ENCODE measurements around the gene FANCB.

Gene FANCB

DNA sequence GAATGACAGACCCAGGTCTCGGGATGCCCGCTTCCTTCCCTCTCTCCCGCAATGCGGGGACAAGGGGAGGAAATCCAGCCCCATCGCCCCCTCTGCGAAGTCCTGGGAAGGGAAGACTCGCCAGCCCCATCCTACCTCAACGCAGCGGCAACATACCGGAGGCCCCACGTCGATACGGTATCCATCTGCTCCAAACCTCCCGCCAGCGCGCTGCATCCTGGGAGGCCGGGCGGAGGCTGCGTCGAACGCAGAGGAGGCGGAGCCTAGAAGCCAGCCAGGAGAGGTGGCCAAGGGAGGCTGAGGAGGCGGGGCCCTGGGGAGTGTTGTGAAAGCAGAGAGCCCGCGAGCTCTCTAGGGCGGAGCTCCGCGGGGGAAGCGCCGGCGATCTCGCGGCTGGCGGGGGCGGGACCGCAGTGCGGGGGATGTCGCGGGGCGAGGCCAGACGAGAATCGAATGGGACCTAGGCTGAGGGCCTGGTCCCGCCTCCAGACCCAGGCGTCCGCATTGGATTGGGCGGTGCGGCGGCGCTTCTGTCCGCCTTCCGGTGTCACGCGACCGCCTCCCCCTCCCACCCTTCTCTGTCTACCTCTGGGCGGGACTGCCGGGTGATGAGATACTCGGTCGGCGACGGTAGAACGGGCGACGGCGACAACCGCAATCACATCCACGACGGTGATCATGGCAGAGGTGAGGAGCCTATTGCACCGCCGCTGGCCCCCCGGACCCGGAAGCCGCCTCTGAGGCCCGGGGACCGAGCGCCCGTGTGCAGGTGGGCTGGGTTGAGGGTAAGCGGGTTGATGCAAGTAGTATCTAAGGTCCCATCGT is at the start of gene FANCB, which contains the start of gene MOSPD2:
TSS of gene FANCB (minus strand) at position 219 of the 825 bp plus-strand sequence. CDS start 7,559 bp downstream, outside the sequence.
TSS of gene MOSPD2 (plus strand) at position 571 of the 825 bp plus-strand sequence. CDS start at position 679, 108 bp downstream.
- Mint-ChIP-seq H3K9me3 (no peaks in the 10 kb centered on the region), H3K27ac (peak within 1 kb of the TSS; percentile 91), H3K4me1 (ENCODE audit: low read depth) (peaks cover 17% of the 10 kb centered on the region), H3K36me3 (ENCODE audit: low read depth) (peaks cover 29% of the 10 kb centered on the region), H3K4me3 (peak within 1 kb of the TSS; percentile 83), H3K27me3 (peaks cover 5% of the 10 kb centered on the region)
- peak; percentile 93 for DNase-seq

- Mint-ChIP-seq H3K9me3 (no peaks in the 10 kb centered on the region), H3K4me3 (no peak overlapping the region), H3K27me3 (peaks cover 10% of the 10 kb centered on the region), H3K27ac (no peak overlapping the region), H3K36me3 (ENCODE audit: low read depth) (peaks cover 27% of the 10 kb centered on the region), H3K4me1 (ENCODE audit: low read depth) (no peaks in the 10 kb centered on the region)
- DNase-seq: no peak
Measured at GRCh38 chrX:14922437-14922836, 49.6 kb upstream of the FANCB start.

GRCh38 chrX:14920196-14920595 is 47.3 kb upstream of the FANCB start:
- Mint-ChIP-seq H3K27me3 (peaks cover 15% of the 10 kb centered on the region), H3K36me3 (ENCODE audit: low read depth) (peaks cover 46% of the 10 kb centered on the region), H3K9me3 (no peaks in the 10 kb centered on the region), H3K4me3 (no peak overlapping the region), H3K27ac (no peak overlapping the region), H3K4me1 (ENCODE audit: low read depth) (no peaks in the 10 kb centered on the region)
- no peak for DNase-seq

DNA sequence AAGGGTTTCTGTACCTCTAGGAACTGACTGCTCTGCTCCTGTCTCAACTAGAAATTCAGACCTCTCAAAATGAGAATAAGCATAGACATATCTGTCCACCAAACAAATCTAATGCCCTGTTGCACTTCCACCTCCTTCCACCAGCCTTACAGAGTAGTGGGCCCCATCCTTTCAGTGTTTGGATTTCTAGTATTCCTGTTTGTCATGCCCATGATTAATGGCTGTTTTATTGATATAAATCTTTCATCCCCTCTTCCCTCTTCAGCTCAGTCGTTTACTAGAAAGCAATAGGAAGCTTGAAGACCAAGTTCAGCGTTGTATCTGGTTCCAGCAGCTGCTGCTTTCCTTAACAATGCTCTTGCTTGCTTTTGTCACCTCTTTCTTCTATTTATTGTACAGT is 46.5 kb upstream of the FANCB start:
- H3K4me1 Mint-ChIP-seq (ENCODE audit: low read depth): no peaks in the 10 kb centered on the region
- no peak for DNase-seq
- no peaks in the 10 kb centered on the region for H3K9me3 Mint-ChIP-seq
- H3K27ac Mint-ChIP-seq: no peak overlapping the region
- H3K27me3 Mint-ChIP-seq: peaks cover 15% of the 10 kb centered on the region
- H3K36me3 Mint-ChIP-seq (ENCODE audit: low read depth): peaks cover 49% of the 10 kb centered on the region
- H3K4me3 Mint-ChIP-seq: no peak overlapping the region

- Mint-ChIP-seq H3K27me3 (peaks cover 16% of the 10 kb centered on the region), H3K4me1 (ENCODE audit: low read depth) (no peaks in the 10 kb centered on the region), H3K4me3 (no peak overlapping the region), H3K27ac (no peak overlapping the region), H3K9me3 (no peaks in the 10 kb centered on the region), H3K36me3 (ENCODE audit: low read depth) (peaks cover 64% of the 10 kb centered on the region)
- DNase-seq: no peak
Measured at GRCh38 chrX:14916017-14916674, 43.3 kb upstream of the FANCB start.

- Mint-ChIP-seq H3K4me3 (no peak overlapping the region), H3K4me1 (ENCODE audit: low read depth) (no peaks in the 10 kb centered on the region), H3K27me3 (peaks cover 11% of the 10 kb centered on the region), H3K27ac (no peak overlapping the region), H3K9me3 (no peaks in the 10 kb centered on the region), H3K36me3 (ENCODE audit: low read depth) (peaks cover 67% of the 10 kb centered on the region)
- no peak for DNase-seq
Measured at GRCh38 chrX:14915596-14915995, 42.7 kb upstream of the FANCB start.

DNA sequence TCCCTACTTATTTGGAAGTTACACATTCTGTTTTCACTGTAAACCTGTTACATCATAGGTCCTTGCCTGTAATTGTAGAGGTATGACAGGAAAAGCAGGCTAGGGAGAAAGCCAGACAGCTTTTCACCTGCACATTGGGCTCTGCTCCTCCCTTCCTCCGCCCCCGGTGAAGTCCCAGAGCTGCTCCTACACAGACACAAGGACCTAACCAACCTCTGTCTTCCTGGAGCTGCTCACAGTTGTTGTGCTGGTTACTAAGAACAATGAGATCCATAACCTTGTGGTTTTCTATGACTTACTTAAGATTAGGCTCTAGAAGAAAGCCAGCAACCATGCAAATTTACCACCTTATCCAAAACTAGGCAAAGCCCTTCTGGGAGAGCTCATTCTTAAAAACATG is 40.4 kb upstream of the FANCB start:
- H3K4me3 Mint-ChIP-seq: no peak overlapping the region
- DNase-seq: no peak
- H3K9me3 Mint-ChIP-seq: no peaks in the 10 kb centered on the region
- H3K36me3 Mint-ChIP-seq (ENCODE audit: low read depth): peaks cover 65% of the 10 kb centered on the region
- H3K27me3 Mint-ChIP-seq: peaks cover 11% of the 10 kb centered on the region
- H3K4me1 Mint-ChIP-seq (ENCODE audit: low read depth): peaks cover 1% of the 10 kb centered on the region
- no peak overlapping the region for H3K27ac Mint-ChIP-seq

DNA sequence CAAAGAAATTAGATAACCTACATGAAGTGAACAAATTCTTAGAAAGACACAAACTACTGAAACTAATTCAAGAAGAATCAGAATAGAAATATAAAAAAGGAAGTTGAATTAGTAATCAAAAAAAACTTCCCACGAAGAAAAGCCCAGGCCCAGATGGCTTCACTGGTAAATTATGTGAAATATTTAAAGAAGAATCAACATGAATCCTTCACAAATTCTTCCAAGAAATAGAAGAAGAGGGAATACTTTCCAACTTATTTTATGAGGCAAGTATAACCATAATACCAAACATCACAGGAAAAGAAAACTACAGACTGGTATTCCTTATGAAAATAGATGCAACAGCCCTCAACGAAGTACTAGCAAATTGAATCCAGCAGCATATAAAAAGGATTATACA is 31.0 kb upstream of the FANCB start:
- peaks cover 8% of the 10 kb centered on the region for H3K4me1 Mint-ChIP-seq (ENCODE audit: low read depth)

DNA sequence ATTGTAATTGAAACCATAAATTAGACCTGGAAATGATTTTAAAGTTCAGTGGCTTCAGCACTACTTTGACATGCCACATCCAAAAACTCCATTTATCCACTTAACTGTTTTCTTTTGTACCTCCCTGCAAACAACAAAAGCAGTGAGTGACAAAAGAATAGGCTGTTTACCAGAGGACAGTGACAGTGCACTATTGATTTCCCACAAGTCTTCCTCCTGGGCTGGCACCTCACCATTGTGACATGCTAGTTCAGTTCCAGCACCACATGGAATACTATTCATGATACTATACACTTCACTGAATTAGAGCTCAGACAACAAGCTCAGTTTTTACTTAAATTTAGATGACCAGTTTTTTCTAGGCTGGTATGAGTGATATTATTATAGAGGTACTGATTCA is 29.7 kb upstream of the FANCB start:
- no peak overlapping the region for H3K27ac Mint-ChIP-seq
- peaks cover 11% of the 10 kb centered on the region for H3K27me3 Mint-ChIP-seq
- no peak for DNase-seq
- H3K36me3 Mint-ChIP-seq (ENCODE audit: low read depth): peaks cover 46% of the 10 kb centered on the region
- H3K4me1 Mint-ChIP-seq (ENCODE audit: low read depth): peaks cover 7% of the 10 kb centered on the region
- peaks cover 12% of the 10 kb centered on the region for H3K9me3 Mint-ChIP-seq
- no peak overlapping the region for H3K4me3 Mint-ChIP-seq

More for the DNA sequence above, 31.0 kb upstream of the FANCB start:
- no peak overlapping the region for H3K27ac Mint-ChIP-seq
- H3K36me3 Mint-ChIP-seq (ENCODE audit: low read depth): peaks cover 48% of the 10 kb centered on the region
- peaks cover 12% of the 10 kb centered on the region for H3K9me3 Mint-ChIP-seq
- DNase-seq: no peak
- peaks cover 11% of the 10 kb centered on the region for H3K27me3 Mint-ChIP-seq
- H3K4me3 Mint-ChIP-seq: no peak overlapping the region

- H3K27me3 Mint-ChIP-seq: peaks cover 10% of the 10 kb centered on the region
- H3K9me3 Mint-ChIP-seq: peaks cover 8% of the 10 kb centered on the region
- H3K27ac Mint-ChIP-seq: peak overlapping the region; percentile 80
- H3K36me3 Mint-ChIP-seq (ENCODE audit: low read depth): peaks cover 58% of the 10 kb centered on the region
- H3K4me1 Mint-ChIP-seq (ENCODE audit: low read depth): peaks cover 7% of the 10 kb centered on the region
- H3K4me3 Mint-ChIP-seq: no peak overlapping the region
- no peak for DNase-seq
Measured at GRCh38 chrX:14899607-14900006, 26.7 kb upstream of the FANCB start.

- Mint-ChIP-seq H3K4me3 (no peak overlapping the region), H3K27ac (no peak overlapping the region), H3K9me3 (no peaks in the 10 kb centered on the region), H3K4me1 (ENCODE audit: low read depth) (peaks cover 7% of the 10 kb centered on the region), H3K27me3 (peaks cover 10% of the 10 kb centered on the region), H3K36me3 (ENCODE audit: low read depth) (peaks cover 45% of the 10 kb centered on the region)
- no peak for DNase-seq
Measured at GRCh38 chrX:14897042-14897441, 24.2 kb upstream of the FANCB start.

DNA sequence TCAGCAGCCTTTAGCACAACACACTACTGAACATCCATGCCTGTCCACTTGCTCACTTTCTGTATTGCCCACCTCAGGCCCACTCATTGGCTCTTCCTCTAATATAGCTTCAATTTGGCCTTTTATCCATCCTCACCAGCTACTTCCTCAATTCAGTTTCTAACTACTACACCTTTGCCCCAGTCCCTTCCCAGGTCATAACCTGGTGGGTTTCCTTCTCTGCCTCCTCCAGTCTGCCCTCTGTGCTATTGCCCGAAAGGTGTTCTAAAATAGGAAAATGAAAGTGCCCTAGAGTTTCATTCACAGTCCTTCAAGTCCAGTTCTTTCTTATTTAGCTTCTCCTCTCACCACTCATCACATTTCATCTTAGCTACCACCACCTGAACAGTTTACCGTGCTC is 23.4 kb upstream of the FANCB start:
- Mint-ChIP-seq H3K27me3 (peaks cover 7% of the 10 kb centered on the region), H3K9me3 (no peaks in the 10 kb centered on the region), H3K4me3 (no peak overlapping the region), H3K27ac (no peak overlapping the region), H3K4me1 (ENCODE audit: low read depth) (peaks cover 7% of the 10 kb centered on the region), H3K36me3 (ENCODE audit: low read depth) (peaks cover 42% of the 10 kb centered on the region)
- no peak for DNase-seq

DNA sequence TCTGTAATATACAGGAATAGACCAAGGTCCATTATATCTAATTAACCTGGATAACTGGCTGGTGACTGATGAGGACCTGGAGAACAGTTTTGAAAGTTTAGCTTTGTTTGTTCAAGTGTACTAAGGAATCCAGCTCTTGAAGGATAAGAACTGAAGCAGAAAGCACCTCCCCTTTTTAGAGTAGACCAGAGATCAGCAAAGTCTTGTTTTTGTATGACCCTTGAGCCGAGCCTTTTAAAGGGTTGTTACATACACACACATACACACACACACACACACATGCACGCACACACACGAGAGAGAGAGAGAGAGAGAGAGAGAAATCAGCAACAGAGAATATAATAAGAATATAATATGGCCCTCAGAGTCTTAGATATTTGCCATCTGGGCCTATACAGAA is 13.4 kb upstream of the FANCB start:
- DNase-seq: no peak
- Mint-ChIP-seq H3K4me1 (ENCODE audit: low read depth) (peaks cover 43% of the 10 kb centered on the region), H3K4me3 (no peak overlapping the region), H3K9me3 (no peaks in the 10 kb centered on the region), H3K36me3 (ENCODE audit: low read depth) (peaks cover 10% of the 10 kb centered on the region), H3K27ac (no peak overlapping the region), H3K27me3 (peaks cover 9% of the 10 kb centered on the region)

DNA sequence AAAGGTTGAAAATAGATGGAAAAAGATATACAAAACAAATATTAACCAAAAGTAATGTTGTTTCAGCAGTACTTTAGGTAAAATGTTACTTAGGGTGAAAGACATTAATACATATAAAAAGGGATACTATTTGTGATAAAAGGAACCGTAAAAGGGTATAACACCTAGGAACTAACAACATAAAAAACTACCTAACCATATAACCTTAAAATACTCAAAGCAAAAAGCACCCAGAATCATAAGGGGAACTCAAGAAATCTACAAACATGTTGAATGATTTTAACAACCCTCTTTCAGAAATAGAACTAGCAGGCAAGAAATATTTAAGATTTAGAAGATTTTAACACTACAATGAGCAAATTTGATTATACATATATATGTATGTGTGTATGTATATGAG is 11.8 kb upstream of the FANCB start:
- Mint-ChIP-seq H3K4me1 (ENCODE audit: low read depth) (peaks cover 48% of the 10 kb centered on the region), H3K4me3 (no peak overlapping the region), H3K27me3 (peaks cover 9% of the 10 kb centered on the region), H3K36me3 (ENCODE audit: low read depth) (peaks cover 10% of the 10 kb centered on the region), H3K27ac (peak overlapping the region; percentile 50), H3K9me3 (no peaks in the 10 kb centered on the region)
- DNase-seq: no peak

DNA sequence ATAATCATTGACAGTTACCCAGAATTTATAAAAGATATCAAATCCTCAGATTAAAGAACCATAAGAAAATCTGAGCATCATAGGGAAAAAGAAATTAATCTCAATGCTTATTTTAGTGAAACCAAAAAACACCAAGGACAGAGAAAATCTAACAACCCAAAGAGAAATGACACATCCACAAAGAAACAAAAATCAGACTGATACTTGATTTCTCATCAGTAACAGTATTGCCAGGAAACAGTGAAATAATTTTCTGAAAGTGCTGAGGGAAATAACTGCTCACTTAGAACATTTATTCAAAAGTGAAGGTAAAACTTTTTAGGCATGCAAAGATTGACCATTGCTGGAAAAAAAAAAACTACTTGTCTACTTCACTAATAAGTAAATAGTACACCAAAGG is 11.0 kb upstream of the FANCB start:
- peaks cover 55% of the 10 kb centered on the region for H3K4me1 Mint-ChIP-seq (ENCODE audit: low read depth)
- peaks cover 13% of the 10 kb centered on the region for H3K36me3 Mint-ChIP-seq (ENCODE audit: low read depth)
- H3K27ac Mint-ChIP-seq: peak overlapping the region; percentile 93
- peaks cover 6% of the 10 kb centered on the region for H3K27me3 Mint-ChIP-seq
- H3K4me3 Mint-ChIP-seq: peak overlapping the region; percentile 41
- H3K9me3 Mint-ChIP-seq: no peaks in the 10 kb centered on the region
- DNase-seq: no peak

Measured in activated T-cell treated with anti-CD3 and anti-CD28 coated beads, Interleukin-2, amount 50 U/mL, for 24 hours (primary cell).